H1 (cell line): ENCODE data around the gene RCL1. TPM values are rescaled to one million over a fixed set of nuclear protein-coding genes. Genes with fewer than 3 reads are reported as not detected.

Source experiments
- CTCF ChIA-PET: fragments of 300-600 bp; sonication (Branson Sonifier 250); formaldehyde crosslinking; loops from one replicate; lab custom pipeline; 2021; ENCODE audit not compliant: partially characterized antibody; lab: Charles Lee
- POLR2A ChIA-PET: fragments of 300-600 bp; sonication (Branson Sonifier 250); formaldehyde crosslinking; loops from one replicate; lab custom pipeline; 2021; ENCODE audit warnings: inconsistent platforms; ENCODE audit not compliant: partially characterized antibody; lab: Charles Lee
- DNase-seq, 2 experiments: peaks; one replicate each; pipeline versions ENCODE4 v3.0.0 to v3.0.0-alpha.2; 2010 to 2022; ENCODE audit warnings: low spot score in 2 of 2, low read depth in 1 of 2, mixed read lengths in 1 of 2
- FAIRE-seq: peaks from 2 replicates; lab custom pipeline; 2011; peaks lifted over from hg19 to GRCh38; lab: Jason Lieb, UNC
- H2AFZ ChIP-seq: 2 replicates; pipeline ENCODE4 v1.8.1; 2012; ENCODE audit warnings: low read length, inconsistent platforms
- H2AK5ac ChIP-seq: 2 replicates; pipeline ENCODE4 v1.6.1; 2013; ENCODE audit warnings: low read depth, low read length
- H2BK120ac ChIP-seq: replicated peaks from 2 replicates; pipeline ENCODE3; 2013; ENCODE audit warnings: low read depth, low read length, inconsistent platforms
- H2BK12ac ChIP-seq: 2 replicates; pipeline ENCODE4 v1.6.1; 2013; ENCODE audit warnings: low read depth, low read length
- H2BK15ac ChIP-seq: 2 replicates; pipeline ENCODE4 v1.6.1; 2013; ENCODE audit warnings: low read length
- H2BK20ac ChIP-seq: 2 replicates; pipeline ENCODE4 v1.6.1; 2013; ENCODE audit warnings: low read length
- H2BK5ac ChIP-seq: 2 replicates; pipeline ENCODE4 v1.6.1; 2013; ENCODE audit warnings: low read depth, low read length
- H3K14ac ChIP-seq: 2 replicates; pipeline ENCODE4 v1.6.1; 2013; ENCODE audit warnings: inconsistent platforms; ENCODE audit not compliant: insufficient read length
- H3K18ac ChIP-seq: 2 replicates; pipeline ENCODE4 v1.6.1; 2013; ENCODE audit warnings: low read length; ENCODE audit errors: extremely low read depth
- H3K23ac ChIP-seq: 2 replicates; pipeline ENCODE4 v1.6.1; 2013; ENCODE audit warnings: inconsistent platforms; ENCODE audit not compliant: insufficient read length
- H3K23me2 ChIP-seq: 2 replicates; pipeline ENCODE4 v1.6.1; 2013; ENCODE audit warnings: low read depth, low read length
- H3K27ac ChIP-seq: 2 replicates; pipeline ENCODE4 v1.6.1; 2011; ENCODE audit warnings: low read depth, low read length, inconsistent platforms
- H3K27me3 ChIP-seq, 4 experiments: replicated peaks in 1 of 4; 1 replicate in 1 of 4; 2 replicates in 3 of 4; pipeline versions ENCODE4 v1.6.1 to v1.8.1; 2011 to 2013; ENCODE audit warnings: low read length in 3 of 4, mild to moderate bottlenecking in 3 of 4, inconsistent platforms in 2 of 4, mixed read lengths in 2 of 4, moderate library complexity in 1 of 4; ENCODE audit not compliant: control insufficient read depth in 3 of 4, insufficient read depth in 3 of 4; ENCODE audit errors: extremely low read depth in 1 of 4
- H3K36me3 ChIP-seq, 4 experiments: 2 replicates each; pipeline versions ENCODE4 v1.6.1 to v1.8.1; 2011 to 2013; ENCODE audit warnings: mild to moderate bottlenecking in 4 of 4, low read length in 3 of 4, moderate library complexity in 2 of 4, control low read depth in 1 of 4, inconsistent platforms in 1 of 4; ENCODE audit not compliant: insufficient read depth in 4 of 4, control insufficient read depth in 2 of 4
- H3K4ac ChIP-seq: replicated peaks from 2 replicates; pipeline ENCODE3; 2013; ENCODE audit warnings: low read length, low read depth, mixed read lengths, inconsistent platforms; ENCODE audit not compliant: insufficient read length
- H3K4me1 ChIP-seq, 4 experiments: replicated peaks in 1 of 4; 1 replicate in 1 of 4; 2 replicates in 3 of 4; pipeline versions ENCODE4 v1.6.1 to v1.8.1; 2011 to 2013; ENCODE audit warnings: low read length in 3 of 4, inconsistent platforms in 2 of 4, mixed read lengths in 1 of 4; ENCODE audit not compliant: insufficient read depth in 4 of 4, control insufficient read depth in 3 of 4
- H3K4me2 ChIP-seq, 2 experiments: 2 replicates each; pipeline versions ENCODE4 v1.6.1 to v1.8.1; 2011 to 2013; ENCODE audit warnings: low read depth in 2 of 2, low read length in 2 of 2, control low read depth in 1 of 2, inconsistent platforms in 1 of 2, mild to moderate bottlenecking in 1 of 2; ENCODE audit not compliant: insufficient read depth in 1 of 2
- H3K4me3 ChIP-seq, 4 experiments: fragments of 200-600, 300-600 bp in 1 of 4; sonication (generic), shearing (Covaris generic), sonication (Bioruptor Twin) in 1 of 4; 2 replicates each; pipeline versions ENCODE4 v1.5.1 to v1.8.1; 2011 to 2016; ENCODE audit warnings: low read length in 4 of 4, low read depth in 3 of 4, control low read depth in 2 of 4, inconsistent platforms in 2 of 4, mild to moderate bottlenecking in 2 of 4, mixed read lengths in 1 of 4, moderate library complexity in 1 of 4; ENCODE audit not compliant: insufficient read depth in 2 of 4; ENCODE audit errors: extremely low read depth in 1 of 4
- H3K56ac ChIP-seq: replicated peaks from 2 replicates; pipeline ENCODE3; 2013; ENCODE audit warnings: low read depth, mild to moderate bottlenecking, mixed read lengths, low read length, inconsistent platforms; ENCODE audit not compliant: insufficient read length
- H3K79me1 ChIP-seq: 2 replicates; pipeline ENCODE4 v1.6.1; 2013; ENCODE audit warnings: low read depth, low read length, control low read depth
- H3K79me2 ChIP-seq, 2 experiments: 2 replicates each; pipeline versions ENCODE4 v1.6.1 to v1.8.1; 2012 to 2013; ENCODE audit warnings: low read length in 2 of 2, mild to moderate bottlenecking in 2 of 2, inconsistent platforms in 1 of 2; ENCODE audit not compliant: insufficient read depth in 2 of 2, control insufficient read depth in 1 of 2
- H3K9ac ChIP-seq, 4 experiments: replicated peaks in 1 of 4; 1 replicate in 1 of 4; 2 replicates in 3 of 4; pipeline versions ENCODE4 v1.6.1 to v1.8.1; 2011 to 2013; ENCODE audit warnings: low read depth in 3 of 4, low read length in 3 of 4, control low read depth in 2 of 4, mild to moderate bottlenecking in 2 of 4, moderate library complexity in 2 of 4, inconsistent platforms in 1 of 4; ENCODE audit errors: extremely low read depth in 1 of 4
- H3K9me3 ChIP-seq, 2 experiments: 2 replicates each; pipeline versions ENCODE4 v1.6.1 to v1.8.1; 2012 to 2013; ENCODE audit warnings: mild to moderate bottlenecking in 2 of 2, moderate library complexity in 2 of 2, control low read depth in 1 of 2, inconsistent platforms in 1 of 2, low read depth in 1 of 2, low read length in 1 of 2, mixed read lengths in 1 of 2; ENCODE audit not compliant: insufficient read depth in 2 of 2
- H4K20me1 ChIP-seq, 2 experiments: replicated peaks in 1 of 2; 2 replicates each; pipeline versions ENCODE3 to v1.8.1; 2011 to 2013; ENCODE audit warnings: inconsistent platforms in 2 of 2, low read length in 2 of 2, mild to moderate bottlenecking in 1 of 2; ENCODE audit not compliant: insufficient read depth in 2 of 2, control insufficient read depth in 1 of 2
- H4K5ac ChIP-seq: 2 replicates; pipeline ENCODE4 v1.6.1; 2013; ENCODE audit warnings: low read length, low read depth, mixed read lengths, inconsistent platforms; ENCODE audit not compliant: insufficient read length
- H4K8ac ChIP-seq: 2 replicates; pipeline ENCODE4 v1.8.0; 2013; ENCODE audit warnings: mild to moderate bottlenecking, moderate library complexity, low read length, inconsistent platforms; ENCODE audit not compliant: insufficient read depth; ENCODE audit errors: extremely low read depth
- H4K91ac ChIP-seq: replicated peaks from 2 replicates; pipeline ENCODE3; 2013; ENCODE audit warnings: low read length, mixed read lengths, inconsistent platforms; ENCODE audit not compliant: insufficient read length
- ASH2L ChIP-seq: fragments of 200-600, 300-600 bp; sonication (generic); IDR thresholded peaks from one replicate; pipeline ENCODE4 v1.7.1; 2017; ENCODE audit warnings: low read length
- BRCA1 ChIP-seq: IDR thresholded peaks from 2 replicates; pipeline ENCODE4 v1.6.1; 2012; ENCODE audit warnings: low read depth, low read length, improper control_type of control experiment
- GTF2F1 ChIP-seq: IDR thresholded peaks from 2 replicates; pipeline ENCODE4 v1.6.1; 2012; ENCODE audit warnings: low read depth, low read length, improper control_type of control experiment, borderline replicate concordance
- HDAC6 ChIP-seq: IDR thresholded peaks from one replicate; pipeline ENCODE4 v1.7.1; 2012; ENCODE audit warnings: low read depth, mild to moderate bottlenecking, inconsistent platforms, low read length, moderate library complexity
- NRF1 ChIP-seq: IDR thresholded peaks from 2 replicates; pipeline ENCODE4 v1.6.1; 2011; ENCODE audit warnings: mild to moderate bottlenecking, low read depth, low read length, improper control_type of control experiment
- SUZ12 ChIP-seq: fragments of 200-600 bp; sonication (generic); IDR thresholded peaks from 2 replicates; pipeline ENCODE4 v1.6.1; 2012; ENCODE audit warnings: mild to moderate bottlenecking, inconsistent platforms, low read length, moderate library complexity, mixed read lengths
- TAF7 ChIP-seq: optimal IDR thresholded peaks from 2 replicates; pipeline ENCODE3; 2011; ENCODE audit warnings: low read depth, mild to moderate bottlenecking, inconsistent platforms, low read length, moderate library complexity, borderline replicate concordance
- TBP ChIP-seq: IDR thresholded peaks from 2 replicates; pipeline ENCODE4 v1.6.1; 2011; ENCODE audit warnings: low read depth, low read length, improper control_type of control experiment
- WGBS, 2 experiments: shearing (Covaris generic) in 1 of 2; methylation state at CpG; one replicate each; pipeline versions ENCODE4 v1.1.6 to v1.1.7; 2013 to 2015; ENCODE audit warnings: low lambda C conversion rate in 2 of 2, mixed read lengths in 2 of 2, inconsistent platforms in 1 of 2, low coverage in 1 of 2, missing lambda C conversion rate in 1 of 2; ENCODE audit not compliant: insufficient replicate concordance in 2 of 2, insufficient coverage in 1 of 2, insufficient read length in 1 of 2; ENCODE audit errors: extremely low coverage in 1 of 2, missing lambda C conversion rate in 1 of 2; 5-methylcytosine and 5-hydroxymethylcytosine counted together
- polyA plus RNA-seq, 7 experiments: library from polyadenylated mRNA; depleted of rRNA in 3 of 7; stranded (reverse) in 5 of 7; unstranded in 2 of 7; fragments of >200 nt in 5 of 7; fragments of 200-250 nt in 2 of 7; gene quantifications; 1 replicate in 5 of 7; 2 replicates in 1 of 7; 4 replicates in 1 of 7; pipeline versions ENCODE4 v1.2.1 to v1.2.3, GENCODE V29; 2011 to 2013; ENCODE audit warnings: missing spikeins in 2 of 7, mixed read lengths in 2 of 7
- total RNA-seq: library from RNA; stranded (reverse); fragmentation: NEBNext Ultra II Directional; extraction: Animal tissue kit (Norgen Biotek cat#: 25700); gene quantifications from 2 replicates; pipeline ENCODE4 v1.2.1, GENCODE V29; 2021

The RCL1 gene
- total and polyA plus RNA-seq, 2 of the 8 experiments (the other 6 are each of a cell fraction or from before 2014, with no cell fraction given): 21.0 to 29.5 TPM

DNA sequence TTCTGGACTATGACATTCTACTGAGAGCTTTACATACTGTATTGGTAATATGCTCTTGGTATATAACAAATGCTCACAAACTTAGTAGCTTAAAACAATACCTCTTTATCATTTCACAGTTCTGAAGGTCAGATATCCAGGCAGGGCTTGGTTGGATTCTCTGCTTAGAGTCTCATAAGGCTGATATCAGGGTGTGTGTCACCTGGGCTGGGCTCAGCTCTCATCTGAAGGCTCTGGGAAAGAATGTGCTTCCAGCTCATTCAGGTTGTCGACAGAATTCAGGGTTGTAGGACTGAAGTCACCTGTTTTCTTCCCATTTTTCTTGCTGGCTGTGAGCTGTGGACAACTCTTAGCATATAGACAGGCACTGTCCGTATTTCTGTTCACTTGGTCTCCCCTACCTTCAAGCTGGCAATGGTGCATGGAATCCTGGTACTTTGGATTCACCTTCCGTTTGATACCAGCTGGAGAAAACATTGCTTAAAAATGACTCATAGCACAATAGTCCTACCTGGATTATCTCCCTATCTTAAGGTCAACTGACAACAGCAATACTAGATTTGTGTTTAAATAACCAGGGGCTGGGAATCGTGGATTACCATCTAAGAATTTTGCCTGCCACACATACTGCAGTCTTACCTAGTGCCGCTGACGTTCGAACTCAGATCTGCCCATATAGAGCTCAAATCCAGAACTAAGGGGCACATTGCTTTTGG lies 69.2 kb downstream of the RCL1 start:
- Histone ChIP-seq H3K27ac (no peak overlapping the region), H4K20me1 (no peaks in the 10 kb centered on the region), H3K4me2 (no peak overlapping the region), H3K27me3 (no peaks in the 10 kb centered on the region), H2BK20ac (no peak overlapping the region), H3K4me1 (peaks cover 0 to 2% (median under 1%) of the 10 kb centered on the region in 4 experiments; a peak in 1 of 7 replicates), H3K79me1 (no peaks in the 10 kb centered on the region; the same call in 1 of the 2 replicates), H3K14ac (no peak overlapping the region), H2BK120ac (no peak overlapping the region), H2BK5ac (no peak overlapping the region), H3K9ac (no peak overlapping the region), H3K23me2 (no peaks in the 10 kb centered on the region), H2AK5ac (no peak overlapping the region), H3K4me3 (no peak overlapping the region), H4K8ac (no peak overlapping the region), H3K36me3 (peaks cover 0 to 25% (median 12%) of the 10 kb centered on the region in 4 experiments; a peak in 6 of 8 replicates), H4K91ac (no peak overlapping the region), H2BK12ac (no peak overlapping the region), H3K79me2 (no peaks in the 10 kb centered on the region), H3K9me3 (no peaks in the 10 kb centered on the region), H3K56ac (no peak overlapping the region), H2AFZ (no peak overlapping the region), H4K5ac (no peak overlapping the region), H3K23ac (no peak overlapping the region), H3K18ac (no peak overlapping the region), H3K4ac (no peak overlapping the region), H2BK15ac (no peak overlapping the region)
- DNase-seq (no peak), FAIRE-seq (no peak)
- TF ChIP-seq TBP (no peak), NRF1 (no peak), TAF7 (no peak), HDAC6 (no peak), BRCA1 (no peak), ASH2L (no peak), SUZ12 (no peak), GTF2F1 (no peak)
- POLR2A ChIA-PET: interaction anchor here (0.8 to 1.2 kb wide), 2 partner anchors 11 to 13 kb away, joined by 3 read pairs; no protein-coding TSS in a partner anchor
- CTCF ChIA-PET: interaction anchor here (1.0 to 2.3 kb wide), 7 partner anchors 8 to 113 kb away, joined by 3 to 9 read pairs (median 4); no protein-coding TSS in a partner anchor
- 94% methylated on average over 7 of the region's 7 CpGs; no CpG with 5 or more reads in 1 of the 2 experiments for WGBS, 2 experiments
